Neural cell (in vitro differentiated cells): ENCODE measurements around the gene FBXO2. TPM values are rescaled to one million over a fixed set of nuclear protein-coding genes. Genes with fewer than 3 reads are reported as not detected.

Experiments used
- H2AFZ ChIP-seq: fragments of 200-600, 300-800 bp; sonication (generic), shearing (Covaris generic); 2 replicates; pipeline ENCODE4 v1.6.0; 2014; ENCODE audit warnings: low read depth, mild to moderate bottlenecking, antibody characterized with exemption, low read length, moderate library complexity
- H3F3A ChIP-seq: fragments of 200-600 bp; shearing (Covaris generic); 2 replicates; pipeline ENCODE4 v1.6.1; 2016; ENCODE audit warnings: mild to moderate bottlenecking, moderate library complexity, mixed read lengths, antibody characterized with exemption, low read length; ENCODE audit not compliant: insufficient read depth, poor library complexity, severe bottlenecking
- H3K27ac ChIP-seq: fragments of 200-600, 300-800 bp; sonication (generic), shearing (Covaris generic); 2 replicates; pipeline ENCODE4 v1.5.1; 2014; ENCODE audit warnings: mild to moderate bottlenecking, low read length, moderate library complexity
- H3K27me3 ChIP-seq: fragments of 300-800, 200-600 bp; sonication (generic), shearing (Covaris generic); 2 replicates; pipeline ENCODE4 v1.6.0; 2014; ENCODE audit warnings: mild to moderate bottlenecking, low read depth, low read length, moderate library complexity; ENCODE audit not compliant: insufficient read depth
- H3K36me3 ChIP-seq: fragments of 300-800, 200-600 bp; sonication (generic), shearing (Covaris generic); 2 replicates; pipeline ENCODE4 v1.5.1; 2014; ENCODE audit warnings: mild to moderate bottlenecking, antibody characterized with exemption, low read length, moderate library complexity; ENCODE audit not compliant: insufficient read depth
- H3K4me2 ChIP-seq: fragments of 300-800, 200-600 bp; sonication (generic), shearing (Covaris generic); 2 replicates; pipeline ENCODE4 v1.6.0; 2014; ENCODE audit warnings: mild to moderate bottlenecking, low read length
- H3K4me3 ChIP-seq: fragments of 300-800, 200-600 bp; sonication (generic), shearing (Covaris generic); 2 replicates; pipeline ENCODE4 v1.5.1; 2014; ENCODE audit warnings: mild to moderate bottlenecking, low read length, moderate library complexity
- H3K79me2 ChIP-seq: fragments of 200-600 bp; shearing (Covaris generic); replicated peaks from 2 replicates; pipeline ENCODE4 v1.6.0; 2014; ENCODE audit warnings: mild to moderate bottlenecking, low read length, moderate library complexity; ENCODE audit not compliant: insufficient read depth
- H3K9ac ChIP-seq: fragments of 300-800, 200-600 bp; sonication (generic), shearing (Covaris generic); 2 replicates; pipeline ENCODE4 v1.6.1; 2016; ENCODE audit warnings: mild to moderate bottlenecking, low read length, mixed read lengths
- H3K9me2 ChIP-seq: fragments of 200-600 bp; shearing (Covaris generic); 2 replicates; pipeline ENCODE4 v1.6.1; 2016; ENCODE audit warnings: mild to moderate bottlenecking, low read length, mixed read lengths; ENCODE audit not compliant: insufficient read depth
- H3K9me3 ChIP-seq: fragments of 200-600, 300-800 bp; sonication (generic), shearing (Covaris generic); 2 replicates; pipeline ENCODE4 v1.6.1; 2016; ENCODE audit warnings: mild to moderate bottlenecking, mixed run types, low read length, moderate library complexity, mixed read lengths
- H4K20me1 ChIP-seq: fragments of 200-600 bp; shearing (Covaris generic); 2 replicates; pipeline ENCODE4 v1.6.1; 2016; ENCODE audit warnings: mild to moderate bottlenecking, mixed run types; ENCODE audit not compliant: insufficient read depth
- EP300 ChIP-seq: fragments of 450-650 bp; conservative IDR thresholded peaks from 2 replicates; pipeline ENCODE4 v1.6.1; 2014; ENCODE audit warnings: antibody characterized with exemption, mild to moderate bottlenecking, moderate library complexity; ENCODE audit not compliant: poor library complexity, severe bottlenecking
- EZH2 ChIP-seq: fragments of 200-600, 300-800 bp; shearing (Covaris generic), sonication (generic); IDR thresholded peaks from 2 replicates; pipeline ENCODE4 v1.6.1; 2014; ENCODE audit warnings: antibody characterized with exemption, low read length, borderline replicate concordance, mild to moderate bottlenecking; ENCODE audit not compliant: insufficient read depth, poor library complexity, severe bottlenecking
- MXI1 ChIP-seq: fragments of 450-650 bp; conservative IDR thresholded peaks from 2 replicates; pipeline ENCODE4 v1.6.1; 2014; ENCODE audit warnings: antibody characterized with exemption, mild to moderate bottlenecking; ENCODE audit not compliant: poor library complexity, severe bottlenecking
- POLR2AphosphoS5 ChIP-seq: IDR thresholded peaks from 2 replicates; pipeline ENCODE4 v1.6.1; 2012
- RAD21 ChIP-seq: fragments of 450-650 bp; conservative IDR thresholded peaks from 2 replicates; pipeline ENCODE4 v1.6.1; 2014; ENCODE audit warnings: antibody characterized with exemption, mild to moderate bottlenecking, moderate library complexity
- REST ChIP-seq: IDR thresholded peaks from 2 replicates; pipeline ENCODE4 v1.6.1; 2012; ENCODE audit warnings: borderline replicate concordance
- SMC3 ChIP-seq: fragments of 450-650 bp; conservative IDR thresholded peaks from 2 replicates; pipeline ENCODE4 v1.6.1; 2014; ENCODE audit warnings: antibody characterized with exemption, mild to moderate bottlenecking, moderate library complexity; ENCODE audit not compliant: poor library complexity
- TAF1 ChIP-seq: IDR thresholded peaks from 2 replicates; pipeline ENCODE4 v1.6.1; 2012; ENCODE audit warnings: low read depth
- polyA plus RNA-seq: library from polyadenylated mRNA; depleted of rRNA; stranded (reverse); fragments of >200 nt; gene quantifications from 2 replicates; pipeline ENCODE4 v1.2.3, GENCODE V29; 2014
- TF ChIP-seq, protein P1 (sequence below): fragments of 450-650 bp; IDR thresholded peaks from 2 replicates; pipeline ENCODE4 v1.5.1; 2014; ENCODE audit warnings: antibody characterized with exemption, mild to moderate bottlenecking, moderate library complexity; ENCODE audit not compliant: poor library complexity, severe bottlenecking

FBXO2 gene
- polyA plus RNA-seq, 1 donor from 2014 or later = 16.6 TPM

DNA sequence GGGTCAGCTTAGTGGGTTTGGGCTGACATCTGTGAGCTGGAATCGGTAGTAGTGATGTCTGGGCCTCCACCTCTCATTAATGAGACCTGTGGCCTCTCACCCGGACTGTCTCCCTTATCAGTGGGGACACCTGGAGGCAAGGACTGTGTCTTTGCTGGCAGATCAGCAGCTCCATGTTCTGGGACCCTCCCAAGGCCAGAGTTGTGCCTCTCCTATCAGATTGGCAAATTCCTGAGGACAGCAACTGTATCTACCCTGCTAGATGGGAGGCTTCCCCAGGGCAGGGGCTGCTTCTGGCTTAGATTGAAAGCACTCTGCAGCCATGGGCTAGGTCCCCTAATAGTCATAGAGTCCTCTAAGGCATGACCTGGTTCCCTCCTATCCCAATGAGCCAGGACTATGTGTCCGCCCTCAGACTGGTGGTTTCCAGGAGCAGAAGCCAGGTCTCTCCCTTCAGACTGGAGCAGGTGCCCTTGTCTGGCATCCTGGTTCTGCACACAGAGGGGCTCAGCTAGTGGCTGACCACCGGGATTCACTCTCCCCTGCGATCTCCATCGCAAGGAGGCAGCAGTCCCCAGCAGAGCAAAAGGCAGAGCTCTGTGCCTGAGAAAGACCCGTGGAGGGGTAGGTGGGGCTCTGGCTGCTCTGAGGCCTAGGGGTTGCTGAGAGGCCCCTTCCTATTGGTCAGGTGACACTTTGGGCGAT, 43.1 kb upstream of the FBXO2 start:
- Histone ChIP-seq H3F3A (no peaks in the 10 kb centered on the region), H3K27ac (no peak overlapping the region), H2AFZ (no peak overlapping the region), H3K4me3 (no peak overlapping the region), H3K27me3 (no peaks in the 10 kb centered on the region), H3K9me3 (no peaks in the 10 kb centered on the region), H3K36me3 (no peaks in the 10 kb centered on the region), H3K79me2 (no peaks in the 10 kb centered on the region), H3K9ac (no peak overlapping the region), H3K4me2 (no peak overlapping the region), H4K20me1 (no peaks in the 10 kb centered on the region), H3K9me2 (no peaks in the 10 kb centered on the region)
- TF ChIP-seq, protein P1, sequence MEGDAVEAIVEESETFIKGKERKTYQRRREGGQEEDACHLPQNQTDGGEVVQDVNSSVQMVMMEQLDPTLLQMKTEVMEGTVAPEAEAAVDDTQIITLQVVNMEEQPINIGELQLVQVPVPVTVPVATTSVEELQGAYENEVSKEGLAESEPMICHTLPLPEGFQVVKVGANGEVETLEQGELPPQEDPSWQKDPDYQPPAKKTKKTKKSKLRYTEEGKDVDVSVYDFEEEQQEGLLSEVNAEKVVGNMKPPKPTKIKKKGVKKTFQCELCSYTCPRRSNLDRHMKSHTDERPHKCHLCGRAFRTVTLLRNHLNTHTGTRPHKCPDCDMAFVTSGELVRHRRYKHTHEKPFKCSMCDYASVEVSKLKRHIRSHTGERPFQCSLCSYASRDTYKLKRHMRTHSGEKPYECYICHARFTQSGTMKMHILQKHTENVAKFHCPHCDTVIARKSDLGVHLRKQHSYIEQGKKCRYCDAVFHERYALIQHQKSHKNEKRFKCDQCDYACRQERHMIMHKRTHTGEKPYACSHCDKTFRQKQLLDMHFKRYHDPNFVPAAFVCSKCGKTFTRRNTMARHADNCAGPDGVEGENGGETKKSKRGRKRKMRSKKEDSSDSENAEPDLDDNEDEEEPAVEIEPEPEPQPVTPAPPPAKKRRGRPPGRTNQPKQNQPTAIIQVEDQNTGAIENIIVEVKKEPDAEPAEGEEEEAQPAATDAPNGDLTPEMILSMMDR = no peak
- no peak for TF ChIP-seq POLR2AphosphoS5
- TF ChIP-seq EP300 = no peak
- TF ChIP-seq RAD21 = no peak
- no peak for TF ChIP-seq SMC3
- no peak for TF ChIP-seq REST
- TF ChIP-seq TAF1 = no peak
- no peak for TF ChIP-seq EZH2
- TF ChIP-seq MXI1 = no peak

DNA sequence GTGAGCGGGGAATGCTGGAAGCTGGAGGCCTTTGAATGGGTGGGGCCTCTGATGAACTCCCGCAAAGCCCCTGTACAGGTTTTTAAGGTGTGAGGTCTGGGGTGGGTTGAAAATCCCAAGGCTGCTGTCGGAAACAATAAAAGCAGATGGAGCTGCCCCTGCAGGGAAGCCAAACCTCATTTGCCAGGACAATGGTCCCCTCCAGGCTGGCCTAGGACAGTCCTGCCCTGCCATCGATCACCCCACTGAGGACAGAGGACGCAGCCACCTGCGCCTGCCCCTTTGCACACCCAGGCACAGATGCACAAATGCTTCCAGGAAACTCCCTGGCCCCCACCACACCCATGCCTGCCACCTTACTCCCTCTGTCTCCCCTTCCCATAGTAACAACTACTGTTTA, 41.6 kb upstream of the FBXO2 start:
- H3K27ac ChIP-seq = no peak overlapping the region
- no peak overlapping the region for H3K9ac ChIP-seq
- H3K4me2 ChIP-seq = no peak overlapping the region
- no peak overlapping the region for H2AFZ ChIP-seq
- H3K9me3 ChIP-seq = no peaks in the 10 kb centered on the region
- no peak overlapping the region for H3K4me3 ChIP-seq
- H3K36me3 ChIP-seq = no peaks in the 10 kb centered on the region
- TF ChIP-seq RAD21 (no peak), POLR2AphosphoS5 (no peak), EP300 (no peak), SMC3 (no peak), EZH2 (no peak), REST (no peak), MXI1 (no peak), TAF1 (no peak)
- TF ChIP-seq, protein P1 = no peak
- no peaks in the 10 kb centered on the region for H3K27me3 ChIP-seq
- no peaks in the 10 kb centered on the region for H3K9me2 ChIP-seq
- H3F3A ChIP-seq = no peaks in the 10 kb centered on the region
- no peaks in the 10 kb centered on the region for H3K79me2 ChIP-seq
- H4K20me1 ChIP-seq = no peaks in the 10 kb centered on the region
